T-helper 22 cell (primary cell): ENCODE measurements around the gene PDE3A.

ENCODE experiments used
- DNase-seq: peaks from one replicate; pipeline ENCODE4 v3.0.0-alpha.2; 2020; ENCODE audit warnings: low read depth

The PDE3A gene

DNA sequence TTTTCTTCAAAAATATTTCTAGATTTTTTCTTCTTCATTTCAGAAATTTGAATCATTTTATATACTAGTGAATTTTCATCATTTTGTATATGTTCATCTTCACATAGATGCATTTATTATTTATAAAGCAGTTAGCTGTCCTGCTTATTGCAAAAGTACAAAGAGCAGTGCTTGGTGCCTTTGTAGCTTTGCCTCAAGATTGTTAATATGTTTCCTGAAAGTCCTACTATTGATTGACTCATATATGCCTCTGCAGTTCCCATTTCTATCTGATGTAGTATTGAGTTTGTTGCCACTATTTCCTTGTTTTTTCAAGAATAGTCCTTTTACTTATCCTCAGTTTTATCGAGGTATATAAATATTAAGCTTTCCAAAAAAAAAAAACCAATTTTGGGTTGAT is 89.7 kb downstream of the PDE3A start:
- DNase-seq, result no peak

DNA sequence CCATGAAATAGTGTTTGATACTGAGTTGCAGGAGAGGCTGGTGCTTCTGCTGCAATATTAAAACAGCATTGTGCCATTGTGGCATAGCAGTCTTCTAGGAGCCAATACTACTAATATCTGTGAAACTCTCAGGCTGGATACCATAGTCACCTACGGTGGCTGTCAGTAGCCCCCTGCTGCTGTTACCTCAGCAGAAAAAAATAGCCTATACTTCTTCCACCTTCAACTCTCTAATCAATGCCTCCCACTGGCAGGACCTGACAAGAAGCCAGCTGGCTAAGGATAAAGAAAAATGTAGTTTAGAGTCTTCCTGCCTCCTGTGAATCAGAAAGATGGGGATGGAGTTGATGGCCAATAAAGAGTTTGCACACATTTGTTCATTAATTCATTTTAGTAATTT is 91.6 kb downstream of the PDE3A start:
- no peak for DNase-seq

GRCh38 chr12:20460956-20461355 is 92.6 kb downstream of the PDE3A start:
- no peak for DNase-seq

DNA sequence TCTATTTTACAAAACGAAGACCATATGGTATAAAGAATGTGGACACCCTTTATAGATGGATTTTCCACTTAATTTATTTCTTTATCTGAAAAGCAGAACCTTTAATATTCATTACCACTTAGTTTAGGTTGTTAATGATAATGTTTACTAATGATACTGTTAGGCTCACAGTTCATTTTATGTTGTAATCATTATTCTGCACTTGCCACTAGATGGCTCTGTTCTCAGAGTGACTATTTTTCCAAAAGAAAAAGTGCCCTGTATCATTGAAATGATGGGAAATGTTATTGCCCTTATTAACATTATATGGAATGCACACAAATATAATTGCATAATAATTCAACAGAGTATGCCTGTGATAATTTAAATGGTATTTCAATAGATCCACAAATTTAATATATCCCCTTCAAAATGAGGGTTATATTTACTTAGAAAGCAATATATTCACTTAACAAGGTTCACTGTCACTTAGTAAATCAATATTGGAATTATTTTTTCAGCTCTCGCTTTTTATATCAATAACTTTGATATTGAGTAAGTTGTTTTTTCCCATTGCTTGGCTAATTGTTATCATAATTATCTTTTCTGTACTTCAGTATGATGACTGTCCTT is 95.7 kb downstream of the PDE3A start:
- DNase-seq, result no peak

- DNase-seq, result no peak
Measured at GRCh38 chr12:20469300-20469699, 101.0 kb downstream of the PDE3A start.

- DNase-seq, result no peak
Measured at GRCh38 chr12:20469756-20470155, 101.4 kb downstream of the PDE3A start.

- no peak for DNase-seq
Measured at GRCh38 chr12:20472102-20472782, 103.9 kb downstream of the PDE3A start.

DNA sequence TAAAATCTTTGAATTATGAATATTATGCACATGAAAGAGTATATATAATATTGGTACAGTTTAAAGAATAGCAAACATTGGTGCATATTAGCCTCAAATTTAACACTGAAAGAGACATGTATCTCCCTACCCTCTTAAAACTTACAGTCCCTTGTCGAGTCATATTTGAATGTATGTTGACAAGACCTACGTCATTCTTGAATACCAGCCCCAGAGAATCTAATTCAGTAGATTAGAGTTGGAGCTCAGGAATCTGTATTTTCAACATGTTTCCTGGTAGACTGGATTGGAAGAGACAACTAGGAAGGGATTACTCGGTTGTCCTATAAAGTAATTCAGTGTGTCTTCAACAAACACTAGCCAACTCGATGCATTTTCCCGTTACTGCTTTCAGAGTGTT is 104.8 kb downstream of the PDE3A start:
- no peak for DNase-seq

- no peak for DNase-seq
Measured at GRCh38 chr12:20474016-20474415, 105.7 kb downstream of the PDE3A start.

GRCh38 chr12:20474443-20474842 is 106.1 kb downstream of the PDE3A start:
- no peak for DNase-seq

DNA sequence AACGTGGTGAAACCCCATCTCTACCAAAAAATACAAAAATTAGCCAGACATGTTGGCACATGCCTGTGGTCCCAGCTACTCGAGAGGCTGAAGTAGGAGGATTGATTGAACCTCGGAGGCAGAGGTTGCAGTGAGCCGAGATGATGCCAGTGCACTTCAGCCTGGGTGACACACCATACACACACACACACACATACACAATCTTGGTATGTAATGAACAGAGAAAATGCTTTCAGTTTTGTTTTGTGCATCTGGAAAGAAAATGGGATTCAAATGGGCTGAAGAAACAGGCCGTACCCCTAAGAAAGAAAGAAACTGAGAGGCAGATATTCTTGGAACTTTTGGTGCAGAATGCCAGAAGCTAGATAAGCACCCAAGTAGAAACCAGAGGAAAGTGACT is 107.2 kb downstream of the PDE3A start:
- no peak for DNase-seq

- no peak for DNase-seq
Measured at GRCh38 chr12:20476551-20476950, 108.2 kb downstream of the PDE3A start.

GRCh38 chr12:20477255-20477654 is 108.9 kb downstream of the PDE3A start:
- no peak for DNase-seq

DNA sequence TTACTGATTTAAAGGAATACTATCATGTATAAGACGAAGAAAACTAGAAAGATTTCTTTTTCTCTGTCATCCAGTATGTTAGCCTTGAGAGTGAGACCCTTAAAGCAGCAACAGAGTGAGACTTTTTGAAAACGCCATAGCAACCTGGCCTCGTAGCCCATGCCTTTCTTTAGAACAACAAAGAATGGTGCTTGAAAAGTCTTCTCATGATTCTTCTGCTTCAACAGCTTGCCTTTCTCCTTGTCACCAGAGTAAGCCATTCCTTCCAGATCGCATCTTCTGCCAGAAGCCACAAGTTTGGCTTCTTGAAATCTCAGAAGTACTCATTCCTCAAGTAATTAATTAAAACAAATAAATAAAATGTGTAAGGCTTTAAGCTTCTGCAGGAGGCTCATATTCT is 109.3 kb downstream of the PDE3A start:
- DNase-seq, result no peak

GRCh38 chr12:20482491-20483054 is 114.2 kb downstream of the PDE3A start:
- DNase-seq, result no peak

- DNase-seq, result no peak
Measured at GRCh38 chr12:20483776-20484175, 115.4 kb downstream of the PDE3A start.

GRCh38 chr12:20486233-20486632 is 117.9 kb downstream of the PDE3A start:
- DNase-seq, result no peak

GRCh38 chr12:20487519-20487918 is 119.2 kb downstream of the PDE3A start:
- no peak for DNase-seq

GRCh38 chr12:20489645-20490044 is 121.3 kb downstream of the PDE3A start:
- no peak for DNase-seq

DNA sequence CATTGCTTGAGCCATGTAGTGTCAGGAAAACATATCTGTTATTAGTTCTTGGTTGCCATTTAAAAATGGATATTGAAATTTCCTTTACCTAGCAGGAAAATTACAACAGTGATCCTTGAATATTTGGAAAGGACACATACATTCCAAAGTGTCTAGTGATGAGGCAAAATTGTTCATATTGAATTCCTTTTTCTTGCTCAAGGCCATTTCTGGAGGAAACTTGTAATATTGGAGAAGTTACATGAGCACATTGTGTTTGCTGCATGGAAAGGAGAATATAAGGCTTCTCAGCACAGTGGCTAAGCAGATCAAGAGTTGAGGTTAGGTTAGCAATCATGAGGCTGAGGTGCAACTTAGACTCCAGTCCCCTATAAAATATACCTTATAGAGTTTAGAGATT is 121.9 kb downstream of the PDE3A start:
- DNase-seq, result no peak

DNA sequence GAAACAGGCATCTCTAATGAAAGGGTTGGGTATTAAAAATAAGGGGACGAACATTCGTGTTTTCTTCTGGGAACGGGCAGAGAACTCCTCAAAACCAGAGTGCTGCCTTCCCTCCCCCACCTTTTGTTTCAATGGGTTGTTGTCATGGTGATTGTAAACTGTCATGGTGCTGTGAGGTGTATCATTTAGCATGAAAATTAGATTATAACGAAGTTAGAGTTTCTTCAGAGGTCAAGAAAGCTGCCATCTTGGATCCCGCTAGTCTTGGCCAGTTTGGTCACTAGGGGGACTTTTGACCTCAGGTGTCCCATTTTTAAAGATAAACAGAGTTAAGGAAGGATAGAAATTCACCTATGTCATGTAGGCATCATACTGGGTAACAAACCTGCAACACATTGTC is 123.0 kb downstream of the PDE3A start:
- no peak for DNase-seq

GRCh38 chr12:20492251-20492760 is 124.0 kb downstream of the PDE3A start:
- no peak for DNase-seq

- no peak for DNase-seq
Measured at GRCh38 chr12:20493934-20494333, 125.6 kb downstream of the PDE3A start.

GRCh38 chr12:20494851-20495250 is 126.5 kb downstream of the PDE3A start:
- DNase-seq, result no peak
